Measurements from ENCODE around the gene KHSRP.

Gene KHSRP

DNA sequence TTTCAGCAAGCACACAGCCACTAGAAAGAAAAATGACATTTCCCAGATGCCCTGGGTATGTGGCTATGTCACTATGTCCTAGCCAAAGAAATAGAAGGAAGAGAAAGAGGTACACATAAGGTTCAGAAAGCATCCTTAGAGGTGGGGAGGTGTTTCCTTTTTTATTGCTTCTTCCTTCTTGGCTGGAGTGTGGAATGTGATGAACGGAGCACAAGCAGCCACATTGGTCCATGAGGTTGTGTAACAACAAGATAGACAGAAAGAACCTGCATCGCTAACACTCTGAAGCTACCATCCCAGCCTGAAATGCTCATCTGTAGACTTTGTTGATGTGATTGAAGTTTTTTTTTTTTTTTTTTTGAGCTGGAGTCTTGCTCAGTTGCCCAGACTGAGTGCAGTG is 28.3 kb upstream of the KHSRP start:
- no peak overlapping the region for H2BK5ac ChIP-seq (ENCODE audit: low read depth, low read length, poor library complexity)
- WGBS (ENCODE audit: extremely low coverage, insufficient coverage, insufficient read length) = no CpG with 5 or more reads among the region's 2 CpGs
- no peak overlapping the region for H3K9ac ChIP-seq (ENCODE audit: low read length)
- no peak overlapping the region for H3K4ac ChIP-seq (ENCODE audit: low read depth, low read length)
- H3K14ac ChIP-seq (ENCODE audit: low read length) = no peak overlapping the region
- DNase-seq = no peak
- H4K91ac ChIP-seq (ENCODE audit: low read depth, low read length) = no peak overlapping the region
- H3K4me2 ChIP-seq (ENCODE audit: low read length) = no peak overlapping the region
- no peaks in the 10 kb centered on the region for H3K4me1 ChIP-seq (ENCODE audit: control insufficient read depth in 1 of 2, insufficient read depth in 2 of 2, low read length in 2 of 2)
- H3K36me3 ChIP-seq (ENCODE audit: control insufficient read depth in 1 of 2, insufficient read depth in 2 of 2, low read length in 2 of 2) = peaks cover 15% of the 10 kb centered on the region in 2 experiments
- H3K23ac ChIP-seq (ENCODE audit: low read length) = no peak overlapping the region
- no peak overlapping the region for H3K4me3 ChIP-seq (ENCODE audit: low read depth, low read length)
- no peak overlapping the region for H2AK5ac ChIP-seq (ENCODE audit: low read length)
- no peak overlapping the region for H3K18ac ChIP-seq (ENCODE audit: low read length)
- no peak overlapping the region for H2BK120ac ChIP-seq (ENCODE audit: insufficient read depth, low read length, poor library complexity)
- H4K8ac ChIP-seq (ENCODE audit: low read depth, low read length) = no peak overlapping the region
- no peaks in the 10 kb centered on the region for H3K79me2 ChIP-seq (ENCODE audit: control insufficient read depth, insufficient read depth, low read length, poor library complexity)
- peaks cover 9% of the 10 kb centered on the region for H3K9me3 ChIP-seq (ENCODE audit: insufficient read depth, low read depth, low read length)
- no peaks in the 10 kb centered on the region for H3K27me3 ChIP-seq (ENCODE audit: insufficient read depth, low read length)
- H3K79me1 ChIP-seq (ENCODE audit: low read length) = no peaks in the 10 kb centered on the region
- no peak overlapping the region for H4K12ac ChIP-seq (ENCODE audit: low read depth, low read length)
- H2BK12ac ChIP-seq (ENCODE audit: low read length) = no peak overlapping the region
- H2AFZ ChIP-seq (ENCODE audit: insufficient read depth, low read length, poor library complexity) = no peak overlapping the region
- H3K27ac ChIP-seq (ENCODE audit: low read depth, low read length) = no peak overlapping the region

DNA sequence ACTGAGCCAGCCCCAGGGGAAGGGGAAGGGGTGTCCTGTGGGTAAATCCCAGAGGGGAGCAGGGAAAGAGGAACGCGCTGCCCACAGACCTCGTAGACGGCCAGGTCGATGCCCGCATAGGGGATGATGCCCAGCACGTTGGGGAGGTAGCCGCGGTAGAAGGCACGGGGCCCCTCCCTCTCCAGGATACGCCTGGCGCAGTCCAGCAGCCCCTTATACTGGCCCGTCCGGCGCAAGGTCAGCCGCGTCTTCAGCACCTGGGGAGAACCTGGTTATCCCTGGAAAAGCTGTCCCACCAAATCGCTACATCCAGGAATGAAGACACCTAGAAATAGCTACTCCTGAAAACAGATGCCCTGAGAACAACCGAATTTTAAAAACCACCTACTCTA is 27.6 kb upstream of the KHSRP start:
- Histone ChIP-seq H3K4me2 (ENCODE audit: low read length) (no peak overlapping the region), H3K36me3 (ENCODE audit: control insufficient read depth in 1 of 2, insufficient read depth in 2 of 2, low read length in 2 of 2) (peaks cover 15% of the 10 kb centered on the region in 2 experiments), H4K8ac (ENCODE audit: low read depth, low read length) (no peak overlapping the region), H3K9ac (ENCODE audit: low read length) (no peak overlapping the region), H2AK5ac (ENCODE audit: low read length) (no peak overlapping the region), H3K79me1 (ENCODE audit: low read length) (no peaks in the 10 kb centered on the region), H3K79me2 (ENCODE audit: control insufficient read depth, insufficient read depth, low read length, poor library complexity) (no peaks in the 10 kb centered on the region), H2BK12ac (ENCODE audit: low read length) (no peak overlapping the region), H3K18ac (ENCODE audit: low read length) (no peak overlapping the region), H3K4ac (ENCODE audit: low read depth, low read length) (no peak overlapping the region), H3K4me1 (ENCODE audit: control insufficient read depth in 1 of 2, insufficient read depth in 2 of 2, low read length in 2 of 2) (no peaks in the 10 kb centered on the region), H2AFZ (ENCODE audit: insufficient read depth, low read length, poor library complexity) (no peak overlapping the region), H4K12ac (ENCODE audit: low read depth, low read length) (no peak overlapping the region), H3K27me3 (ENCODE audit: insufficient read depth, low read length) (no peaks in the 10 kb centered on the region), H3K9me3 (ENCODE audit: insufficient read depth, low read depth, low read length) (peaks cover 9% of the 10 kb centered on the region), H3K14ac (ENCODE audit: low read length) (no peak overlapping the region), H3K4me3 (ENCODE audit: low read depth, low read length) (no peak overlapping the region), H3K27ac (ENCODE audit: low read depth, low read length) (no peak overlapping the region), H4K91ac (ENCODE audit: low read depth, low read length) (no peak overlapping the region), H3K23ac (ENCODE audit: low read length) (no peak overlapping the region), H2BK120ac (ENCODE audit: insufficient read depth, low read length, poor library complexity) (no peak overlapping the region), H2BK5ac (ENCODE audit: low read depth, low read length, poor library complexity) (no peak overlapping the region)
- no peak for DNase-seq
- WGBS (ENCODE audit: extremely low coverage, insufficient coverage, insufficient read length) = no CpG with 5 or more reads among the region's 19 CpGs

DNA sequence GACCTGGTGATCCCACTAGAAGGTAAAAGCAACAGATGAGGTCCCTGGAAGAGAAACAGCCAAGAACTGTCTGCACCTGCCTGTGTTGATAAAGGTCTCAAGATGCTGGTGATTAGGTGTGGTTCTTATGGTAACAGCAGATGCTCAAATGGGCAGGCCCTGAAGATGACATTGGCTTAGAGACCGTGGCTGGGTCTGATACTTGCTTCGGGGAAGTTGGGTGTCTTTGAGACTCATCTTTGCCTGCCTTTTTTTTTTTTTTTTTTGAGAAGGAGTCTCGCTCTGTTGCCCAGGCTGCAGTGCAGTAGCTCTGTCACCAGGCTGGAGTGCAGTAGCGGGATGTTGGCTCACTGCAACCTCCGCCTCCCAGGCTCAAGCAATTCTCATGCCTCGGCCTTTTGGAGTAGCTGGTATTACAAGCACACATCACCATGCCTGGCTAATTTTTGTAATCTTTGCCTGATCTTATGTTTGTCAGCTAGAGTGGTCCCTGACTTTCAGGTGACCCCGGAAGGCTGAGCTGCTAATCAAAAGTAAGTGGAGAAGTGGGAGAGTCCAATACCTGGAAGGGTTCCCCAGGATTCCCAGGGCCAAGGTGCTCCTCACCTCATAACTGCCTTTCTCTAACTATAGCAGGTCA is 27.1 kb upstream of the KHSRP start:
- Histone ChIP-seq H4K12ac (ENCODE audit: low read depth, low read length) (no peak overlapping the region), H2AK5ac (ENCODE audit: low read length) (no peak overlapping the region), H3K4me3 (ENCODE audit: low read depth, low read length) (no peak overlapping the region), H3K4me2 (ENCODE audit: low read length) (no peak overlapping the region), H3K27me3 (ENCODE audit: insufficient read depth, low read length) (no peaks in the 10 kb centered on the region), H3K4me1 (ENCODE audit: control insufficient read depth in 1 of 2, insufficient read depth in 2 of 2, low read length in 2 of 2) (no peaks in the 10 kb centered on the region), H3K79me2 (ENCODE audit: control insufficient read depth, insufficient read depth, low read length, poor library complexity) (no peaks in the 10 kb centered on the region), H3K9me3 (ENCODE audit: insufficient read depth, low read depth, low read length) (peaks cover 9% of the 10 kb centered on the region), H3K79me1 (ENCODE audit: low read length) (no peaks in the 10 kb centered on the region), H3K9ac (ENCODE audit: low read length) (no peak overlapping the region), H3K4ac (ENCODE audit: low read depth, low read length) (no peak overlapping the region), H2BK120ac (ENCODE audit: insufficient read depth, low read length, poor library complexity) (no peak overlapping the region), H4K8ac (ENCODE audit: low read depth, low read length) (no peak overlapping the region), H3K23ac (ENCODE audit: low read length) (no peak overlapping the region), H3K18ac (ENCODE audit: low read length) (no peak overlapping the region), H3K27ac (ENCODE audit: low read depth, low read length) (no peak overlapping the region), H4K91ac (ENCODE audit: low read depth, low read length) (no peak overlapping the region), H2BK5ac (ENCODE audit: low read depth, low read length, poor library complexity) (no peak overlapping the region), H2AFZ (ENCODE audit: insufficient read depth, low read length, poor library complexity) (no peak overlapping the region), H3K36me3 (ENCODE audit: control insufficient read depth in 1 of 2, insufficient read depth in 2 of 2, low read length in 2 of 2) (peaks cover 15% of the 10 kb centered on the region in 2 experiments), H3K14ac (ENCODE audit: low read length) (no peak overlapping the region), H2BK12ac (ENCODE audit: low read length) (no peak overlapping the region)
- no peak for DNase-seq
- no CpG with 5 or more reads among the region's 7 CpGs for WGBS (ENCODE audit: extremely low coverage, insufficient coverage, insufficient read length)

DNA sequence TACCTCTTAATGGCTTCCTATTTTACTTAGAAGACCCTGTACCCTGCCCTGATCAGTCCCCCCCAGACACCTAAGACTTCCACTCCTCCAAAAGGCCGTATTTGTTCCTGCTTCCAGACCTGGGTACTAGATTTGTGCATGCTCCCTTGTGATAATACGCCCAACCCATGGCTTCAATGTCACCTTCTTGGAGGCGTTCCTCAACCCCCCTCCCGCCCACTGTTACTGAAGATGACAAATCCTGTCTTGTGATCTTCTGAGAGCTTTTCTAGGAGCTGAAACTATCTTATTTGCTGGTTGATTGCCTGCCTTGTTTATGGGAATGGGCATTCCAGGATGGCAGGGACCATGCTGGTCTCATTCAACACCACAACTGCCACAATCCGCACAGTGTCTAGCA is 25.6 kb upstream of the KHSRP start:
- H3K4me2 ChIP-seq (ENCODE audit: low read length) = no peak overlapping the region
- no peak overlapping the region for H2BK5ac ChIP-seq (ENCODE audit: low read depth, low read length, poor library complexity)
- H3K27me3 ChIP-seq (ENCODE audit: insufficient read depth, low read length) = no peaks in the 10 kb centered on the region
- H3K79me1 ChIP-seq (ENCODE audit: low read length) = no peaks in the 10 kb centered on the region
- no peak overlapping the region for H2AK5ac ChIP-seq (ENCODE audit: low read length)
- no peak overlapping the region for H2AFZ ChIP-seq (ENCODE audit: insufficient read depth, low read length, poor library complexity)
- peaks cover 9% of the 10 kb centered on the region for H3K9me3 ChIP-seq (ENCODE audit: insufficient read depth, low read depth, low read length)
- H4K91ac ChIP-seq (ENCODE audit: low read depth, low read length) = no peak overlapping the region
- peaks cover 9 to 11% of the 10 kb centered on the region in 2 experiments for H3K36me3 ChIP-seq (ENCODE audit: control insufficient read depth in 1 of 2, insufficient read depth in 2 of 2, low read length in 2 of 2)
- H3K4me1 ChIP-seq (ENCODE audit: control insufficient read depth in 1 of 2, insufficient read depth in 2 of 2, low read length in 2 of 2) = no peaks in the 10 kb centered on the region
- H3K23ac ChIP-seq (ENCODE audit: low read length) = no peak overlapping the region
- no peak overlapping the region for H3K4me3 ChIP-seq (ENCODE audit: low read depth, low read length)
- WGBS (ENCODE audit: extremely low coverage, insufficient coverage, insufficient read length) = no CpG with 5 or more reads among the region's 5 CpGs
- H3K18ac ChIP-seq (ENCODE audit: low read length) = no peak overlapping the region
- no peak overlapping the region for H4K12ac ChIP-seq (ENCODE audit: low read depth, low read length)
- H3K79me2 ChIP-seq (ENCODE audit: control insufficient read depth, insufficient read depth, low read length, poor library complexity) = no peaks in the 10 kb centered on the region
- no peak overlapping the region for H3K4ac ChIP-seq (ENCODE audit: low read depth, low read length)
- no peak overlapping the region for H4K8ac ChIP-seq (ENCODE audit: low read depth, low read length)
- no peak overlapping the region for H2BK12ac ChIP-seq (ENCODE audit: low read length)
- H3K14ac ChIP-seq (ENCODE audit: low read length) = no peak overlapping the region
- DNase-seq = no peak
- no peak overlapping the region for H2BK120ac ChIP-seq (ENCODE audit: insufficient read depth, low read length, poor library complexity)
- no peak overlapping the region for H3K9ac ChIP-seq (ENCODE audit: low read length)
- no peak overlapping the region for H3K27ac ChIP-seq (ENCODE audit: low read depth, low read length)
